A673 (cell line): Measurements from ENCODE around the gene SGCA.

Source experiments
- EZH2 ChIP-seq: fragments of 200-600 bp; sonication (generic); IDR thresholded peaks from 2 replicates; pipeline ENCODE4 v1.6.1; 2017; ENCODE audit warnings: borderline replicate concordance, low read depth, mild to moderate bottlenecking, mixed read lengths, antibody characterized with exemption, low read length; ENCODE audit not compliant: poor library complexity, severe bottlenecking
- TF ChIP-seq, protein P1 (sequence below): fragments of 300-800, 200-600 bp; sonication (generic); conservative IDR thresholded peaks from 2 replicates; pipeline ENCODE4 v1.5.1; 2017; ENCODE audit warnings: low read depth, mild to moderate bottlenecking, antibody characterized with exemption, low read length, moderate library complexity, mixed read lengths

DNA sequence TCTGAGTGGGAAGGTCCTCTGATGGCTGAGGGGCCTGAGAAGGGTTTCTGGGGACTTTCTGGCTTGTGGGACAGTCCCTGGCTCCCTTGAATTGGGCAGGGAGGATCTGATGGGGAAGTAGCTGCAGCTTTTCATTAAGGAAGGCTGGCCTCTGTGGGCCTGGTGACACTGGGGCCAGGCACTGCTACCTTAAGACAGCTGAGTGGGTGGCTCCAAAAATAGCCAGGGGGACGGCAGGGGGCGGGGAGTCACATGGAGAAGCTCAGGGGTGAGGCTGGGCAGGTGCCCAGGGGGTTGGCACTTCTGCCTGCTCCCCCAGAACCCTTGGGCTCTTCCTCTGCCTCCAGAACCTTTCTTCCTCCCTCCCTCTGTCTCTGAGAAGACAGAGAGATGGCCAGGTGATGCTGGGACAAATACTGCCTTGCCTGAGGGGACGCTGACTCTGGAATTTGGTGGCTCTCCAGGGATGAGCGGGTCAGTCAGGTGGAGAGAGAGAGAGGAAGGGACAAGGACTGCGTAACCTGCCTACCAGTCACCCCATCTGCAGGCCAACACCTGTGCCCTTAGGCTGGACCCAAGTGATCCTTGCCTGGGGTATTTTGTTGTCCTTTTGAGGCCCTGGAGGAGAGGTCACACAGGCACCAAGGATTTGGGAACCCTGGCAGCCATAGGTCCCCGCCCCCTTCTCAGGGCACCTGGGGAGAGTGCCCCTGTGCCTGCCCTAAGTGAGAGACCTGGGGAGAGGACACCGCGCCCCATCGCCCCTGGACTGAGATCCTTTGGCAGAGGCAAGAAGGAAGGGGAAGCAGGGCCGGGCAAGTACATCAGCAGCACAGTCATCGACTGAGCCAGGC is 1.7 kb upstream of the SGCA start:
- TF ChIP-seq, protein P1, sequence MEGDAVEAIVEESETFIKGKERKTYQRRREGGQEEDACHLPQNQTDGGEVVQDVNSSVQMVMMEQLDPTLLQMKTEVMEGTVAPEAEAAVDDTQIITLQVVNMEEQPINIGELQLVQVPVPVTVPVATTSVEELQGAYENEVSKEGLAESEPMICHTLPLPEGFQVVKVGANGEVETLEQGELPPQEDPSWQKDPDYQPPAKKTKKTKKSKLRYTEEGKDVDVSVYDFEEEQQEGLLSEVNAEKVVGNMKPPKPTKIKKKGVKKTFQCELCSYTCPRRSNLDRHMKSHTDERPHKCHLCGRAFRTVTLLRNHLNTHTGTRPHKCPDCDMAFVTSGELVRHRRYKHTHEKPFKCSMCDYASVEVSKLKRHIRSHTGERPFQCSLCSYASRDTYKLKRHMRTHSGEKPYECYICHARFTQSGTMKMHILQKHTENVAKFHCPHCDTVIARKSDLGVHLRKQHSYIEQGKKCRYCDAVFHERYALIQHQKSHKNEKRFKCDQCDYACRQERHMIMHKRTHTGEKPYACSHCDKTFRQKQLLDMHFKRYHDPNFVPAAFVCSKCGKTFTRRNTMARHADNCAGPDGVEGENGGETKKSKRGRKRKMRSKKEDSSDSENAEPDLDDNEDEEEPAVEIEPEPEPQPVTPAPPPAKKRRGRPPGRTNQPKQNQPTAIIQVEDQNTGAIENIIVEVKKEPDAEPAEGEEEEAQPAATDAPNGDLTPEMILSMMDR: no peak
- no peak for TF ChIP-seq EZH2
